Eye (tissue), 1 donor: ENCODE measurements around the gene ZFX.
"Not testable (repeated sequence)": the region's sequence is repeated elsewhere in the genome, so short reads cannot be mapped to it uniquely, and the experiment has no call there.

Source experiments
- DNase-seq: peaks from one replicate; pipeline ENCODE4 v3.0.0-alpha.2; 2015

ZFX gene

DNA sequence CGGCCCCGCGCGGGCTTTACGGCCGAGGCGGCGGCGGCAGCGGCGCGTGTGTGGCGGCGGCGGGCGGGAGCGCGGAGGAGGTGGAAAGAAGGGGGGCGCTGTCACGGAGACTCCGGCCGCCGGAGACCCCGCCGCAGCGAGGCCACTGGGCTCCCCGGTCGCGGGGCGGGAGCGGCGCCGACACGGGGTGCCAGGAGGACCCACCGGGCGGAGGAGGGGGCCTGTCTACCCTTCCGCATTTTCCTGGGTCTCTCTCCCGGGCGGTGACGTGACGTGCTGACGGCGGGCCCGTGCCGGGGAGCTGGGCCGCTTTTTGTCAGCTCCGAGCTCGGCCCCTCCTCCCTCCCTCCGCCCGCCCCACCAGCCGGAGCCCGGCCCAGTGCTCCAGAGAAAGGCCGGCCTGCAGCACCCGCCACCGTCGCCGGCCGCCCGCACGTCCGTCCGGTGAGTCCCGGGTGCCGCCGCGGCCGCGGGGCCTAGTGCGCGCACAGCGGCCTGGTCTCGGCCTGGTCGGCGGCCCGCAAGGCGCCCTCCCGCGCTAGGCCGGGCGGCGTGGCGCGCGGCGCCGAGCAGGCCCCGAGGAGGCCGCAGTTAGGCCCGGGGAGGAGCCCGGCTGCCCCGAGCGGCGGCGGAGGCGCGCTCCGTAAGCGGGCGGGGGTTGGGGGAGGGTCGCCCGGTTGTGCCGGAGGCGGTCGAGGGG lies at the start of gene ZFX:
Gene ZFX, plus strand, starts transcription at position 379 of the 700 bp plus-strand sequence. CDS start 23,014 bp downstream, outside the sequence.
- DNase-seq = peak; percentile 66

DNA sequence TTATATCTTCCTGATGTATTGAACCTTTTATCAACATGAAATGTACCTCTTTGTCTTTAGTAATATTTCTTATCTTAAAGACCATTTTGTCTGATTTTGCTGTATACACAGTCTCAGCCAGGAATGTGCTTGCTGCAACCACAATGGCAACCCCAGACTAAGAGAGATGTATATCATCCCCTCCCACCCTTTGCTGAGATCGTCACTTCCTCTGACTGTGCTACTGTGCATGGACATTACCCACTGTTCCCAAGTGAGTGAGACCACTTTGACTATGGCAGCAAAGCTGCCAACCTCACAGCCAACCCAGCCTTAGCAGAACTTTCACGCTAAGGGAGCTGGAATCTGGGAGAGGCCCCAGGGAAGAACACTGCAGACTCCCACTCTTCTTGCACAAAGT lies 48.8 kb upstream of the ZFX start:
- DNase-seq = no peak

DNA sequence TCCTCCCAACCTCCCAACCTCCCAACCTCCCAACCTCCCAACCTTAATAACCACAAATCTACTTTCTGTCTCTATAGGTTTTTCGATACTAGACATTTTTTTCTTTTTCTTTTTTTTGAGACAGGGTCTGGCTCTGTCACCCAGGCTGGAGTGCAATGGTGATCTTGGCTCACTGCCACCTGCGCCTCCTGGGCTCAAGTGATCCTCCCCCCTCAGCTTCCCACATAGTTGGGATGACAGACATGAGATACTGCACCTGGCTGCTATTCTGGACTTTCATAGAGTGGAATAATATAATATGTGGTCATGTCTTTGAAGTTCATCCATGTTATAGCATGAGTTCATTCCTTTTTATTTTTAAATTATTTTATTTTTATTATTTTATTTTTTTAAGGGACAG lies 39.5 kb upstream of the ZFX start:
- DNase-seq = no peak

DNA sequence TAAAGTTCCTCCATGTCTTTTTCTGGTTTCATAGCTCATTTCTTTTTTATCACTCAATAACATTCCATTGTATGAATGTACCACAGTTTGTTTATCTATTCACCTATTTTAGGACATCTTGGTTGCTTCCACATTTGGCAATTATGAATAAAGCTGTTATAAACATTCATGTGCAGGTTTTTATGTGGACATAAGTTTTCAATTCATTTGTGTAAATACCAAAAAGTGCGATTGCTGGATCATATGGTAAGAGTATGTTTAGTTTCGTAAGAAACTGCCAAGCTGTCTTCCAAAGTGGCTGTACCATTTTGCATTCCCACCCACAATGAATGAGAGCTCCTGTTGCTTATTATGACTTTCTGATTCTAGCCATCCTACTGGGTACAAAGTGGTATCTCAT lies 36.3 kb upstream of the ZFX start:
- no peak for DNase-seq

DNA sequence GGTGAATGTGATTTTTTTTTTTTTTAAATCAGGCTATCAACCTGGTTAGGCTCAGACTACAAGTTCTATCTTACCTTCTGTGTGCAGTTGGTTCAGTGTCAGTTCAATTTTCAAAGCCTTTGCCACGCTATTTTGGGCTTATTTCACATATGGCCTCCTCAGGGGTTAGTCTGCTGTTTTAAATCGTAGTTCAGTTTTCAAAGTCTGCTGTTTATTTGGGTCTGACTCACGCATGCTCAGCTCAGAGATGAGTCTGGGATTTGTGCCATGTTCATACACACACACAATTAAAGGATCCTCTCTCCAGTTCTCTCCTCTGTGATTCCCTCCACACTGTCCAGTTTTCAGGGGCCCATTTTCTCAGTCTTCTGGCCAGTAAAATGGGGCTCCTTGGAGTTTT lies 32.3 kb upstream of the ZFX start:
- peak; percentile 17 for DNase-seq

DNA sequence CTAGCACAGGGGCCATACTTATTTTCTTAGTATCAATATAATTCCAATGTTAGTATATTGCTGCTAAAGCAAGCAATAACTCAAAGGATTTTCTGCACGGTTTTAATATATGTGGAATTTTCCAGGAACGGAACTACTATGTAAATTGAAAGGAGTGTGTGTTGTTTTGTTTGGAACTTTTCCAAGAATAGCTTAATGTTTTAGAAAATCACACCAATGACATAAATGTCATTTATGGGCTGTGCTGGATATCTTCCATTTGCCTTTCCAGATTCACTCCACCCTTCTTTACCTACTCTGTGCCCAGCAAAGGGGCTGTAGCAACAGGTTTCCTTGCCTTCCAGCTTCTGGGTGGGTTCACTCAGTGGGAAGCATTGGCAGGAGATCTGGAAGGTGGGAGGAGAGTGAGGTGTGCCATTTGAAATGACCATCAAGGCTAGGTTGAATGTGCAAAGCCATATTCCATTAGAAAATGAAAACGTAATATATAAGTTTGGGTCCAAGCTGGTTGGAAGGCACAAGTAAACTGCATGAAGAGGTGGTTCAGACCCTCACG lies 25.2 kb upstream of the ZFX start:
- no peak for DNase-seq

DNA sequence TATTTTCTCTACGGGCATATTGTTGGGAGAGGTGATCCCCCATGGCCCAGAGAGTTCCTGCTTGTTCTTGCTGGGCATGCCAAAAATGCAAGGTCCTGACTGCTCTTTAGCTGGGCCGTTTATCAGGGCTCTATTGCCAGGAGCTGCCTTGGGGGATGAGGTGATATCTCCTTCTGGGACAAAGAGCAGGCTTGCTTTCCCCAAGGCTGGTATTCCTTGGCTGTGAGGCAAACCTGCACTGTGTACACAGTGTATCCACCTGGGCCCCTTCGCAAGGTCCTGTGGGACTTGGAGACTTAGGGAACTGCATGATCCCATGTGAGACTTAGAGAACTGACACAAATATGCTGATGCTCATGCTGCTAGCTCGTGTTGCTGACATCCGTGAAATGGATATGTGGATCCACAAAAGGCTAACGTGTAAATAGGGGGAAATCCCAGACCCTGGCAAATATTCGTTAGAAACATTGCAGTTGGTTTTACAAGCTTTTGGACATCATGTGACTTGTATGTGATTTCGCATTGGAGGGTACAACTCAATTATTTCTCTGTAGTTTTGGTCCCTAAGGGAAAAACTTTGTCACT lies 24.4 kb upstream of the ZFX start:
- no peak for DNase-seq

DNA sequence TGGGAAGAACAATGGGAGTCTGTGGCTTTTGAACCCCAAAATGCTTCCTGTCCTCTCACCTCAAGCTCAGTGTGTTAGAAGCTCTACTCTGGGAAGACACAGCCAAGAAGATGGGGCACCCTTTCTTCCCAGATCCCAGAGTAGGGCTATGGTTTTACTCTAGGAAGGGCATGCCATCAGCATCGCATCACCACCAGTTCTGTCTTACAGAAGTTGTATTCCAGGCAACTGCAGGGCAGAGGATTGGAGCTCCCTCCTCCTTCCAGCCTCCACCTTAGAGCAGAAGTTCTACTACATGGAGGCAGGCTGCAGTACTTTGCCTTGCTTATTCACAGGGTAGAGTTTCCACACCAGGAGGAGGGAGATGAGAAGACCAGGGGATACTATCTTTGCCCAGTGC lies 18.1 kb upstream of the ZFX start:
- DNase-seq = no peak

DNA sequence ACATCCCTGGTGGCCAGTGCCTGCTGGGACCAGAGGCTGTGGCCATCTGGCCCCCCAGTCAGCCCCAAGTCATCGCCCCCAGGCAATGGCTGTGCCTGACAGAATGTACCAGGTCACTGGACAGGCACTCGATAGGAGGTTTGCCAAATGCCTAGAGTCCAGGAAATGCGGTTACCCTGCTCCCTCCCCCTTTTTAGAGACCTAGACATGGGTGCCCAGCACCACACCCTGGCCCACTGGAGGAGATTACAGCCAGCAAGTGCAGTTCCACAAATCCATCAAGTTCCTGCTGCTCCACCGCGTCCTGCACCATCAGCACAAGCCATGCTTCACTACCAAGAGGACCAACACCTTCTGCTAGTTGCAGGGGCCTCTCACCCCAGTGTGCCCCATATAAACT lies 16.2 kb upstream of the ZFX start:
- no peak for DNase-seq

DNA sequence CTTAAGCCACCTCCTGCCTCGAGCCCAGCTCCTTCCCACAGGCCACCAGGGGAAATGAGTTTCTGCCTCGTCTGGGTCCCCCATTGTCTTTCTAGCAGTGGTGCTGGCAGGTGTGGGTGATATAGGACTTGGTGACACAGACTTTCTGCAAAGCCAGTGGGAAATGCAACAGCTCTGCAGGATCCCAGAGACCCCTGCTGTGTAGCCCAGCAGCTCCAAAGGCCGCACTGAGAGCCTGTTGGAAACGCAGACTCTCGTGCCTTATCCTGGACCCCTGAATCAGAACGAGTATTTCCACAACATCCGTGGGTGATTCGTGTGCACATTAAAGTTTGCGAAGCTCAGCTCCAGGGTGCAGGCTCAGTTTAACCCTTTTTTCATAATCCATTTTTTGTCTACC lies 13.8 kb upstream of the ZFX start:
- not testable (repeated sequence) for DNase-seq

DNA sequence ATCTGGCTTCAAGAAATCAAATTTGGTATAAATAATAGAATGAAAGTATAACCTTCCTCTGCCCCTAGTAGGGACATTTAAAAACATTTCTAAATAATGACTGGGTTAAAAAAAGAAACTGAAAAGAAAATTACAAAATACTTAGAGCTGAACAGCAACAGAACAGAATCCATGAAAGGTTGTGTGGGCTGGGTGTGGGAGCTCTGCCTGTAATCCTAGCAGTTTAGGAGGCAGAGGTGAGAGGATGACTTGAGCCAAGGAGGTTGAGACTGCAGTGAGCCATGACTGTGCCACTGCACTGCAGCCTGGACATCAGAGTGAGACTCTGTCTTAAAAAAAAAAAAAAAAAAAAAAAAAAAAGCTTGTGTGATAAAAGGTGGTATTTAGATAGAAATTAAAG lies 12.3 kb upstream of the ZFX start:
- DNase-seq = no peak

DNA sequence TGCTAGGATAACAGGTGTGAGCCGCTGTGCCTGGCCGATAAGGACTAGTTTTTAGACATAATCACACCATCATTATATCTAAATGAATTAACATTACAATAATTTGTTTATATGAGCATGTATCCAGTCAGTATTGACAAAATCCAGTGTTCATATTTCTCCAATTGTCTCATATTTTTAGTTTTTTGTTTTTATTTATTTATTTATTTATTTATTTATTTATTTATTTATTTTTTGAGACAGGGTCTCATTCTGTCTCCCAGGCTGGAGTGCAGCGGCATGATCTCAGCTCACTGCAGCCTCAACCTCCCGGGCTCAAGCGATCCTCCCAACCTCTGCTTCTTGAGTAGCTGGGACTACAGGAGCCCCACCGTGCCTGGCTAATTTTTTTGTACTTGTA lies 5.5 kb upstream of the ZFX start:
- DNase-seq = not testable (repeated sequence)

DNA sequence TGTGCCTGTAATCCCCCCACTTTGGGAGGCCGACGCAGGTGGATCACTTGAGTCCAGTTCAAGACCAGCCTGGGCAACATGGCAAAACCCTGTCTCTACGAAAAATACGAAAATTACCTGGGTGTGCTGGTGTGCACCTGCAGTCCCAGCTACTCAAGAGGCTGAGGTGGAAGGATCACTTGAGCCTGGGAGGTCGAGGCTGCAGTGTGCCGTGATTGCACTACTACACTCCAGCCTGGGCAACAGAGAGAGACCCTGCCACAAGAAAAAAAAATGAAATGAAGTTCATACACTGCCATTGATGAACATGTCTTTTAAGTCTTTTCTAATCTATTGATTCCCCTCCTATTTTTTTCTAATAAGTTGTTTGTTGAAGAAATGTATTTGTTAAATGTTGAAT lies 5.0 kb upstream of the ZFX start:
- no peak for DNase-seq

DNA sequence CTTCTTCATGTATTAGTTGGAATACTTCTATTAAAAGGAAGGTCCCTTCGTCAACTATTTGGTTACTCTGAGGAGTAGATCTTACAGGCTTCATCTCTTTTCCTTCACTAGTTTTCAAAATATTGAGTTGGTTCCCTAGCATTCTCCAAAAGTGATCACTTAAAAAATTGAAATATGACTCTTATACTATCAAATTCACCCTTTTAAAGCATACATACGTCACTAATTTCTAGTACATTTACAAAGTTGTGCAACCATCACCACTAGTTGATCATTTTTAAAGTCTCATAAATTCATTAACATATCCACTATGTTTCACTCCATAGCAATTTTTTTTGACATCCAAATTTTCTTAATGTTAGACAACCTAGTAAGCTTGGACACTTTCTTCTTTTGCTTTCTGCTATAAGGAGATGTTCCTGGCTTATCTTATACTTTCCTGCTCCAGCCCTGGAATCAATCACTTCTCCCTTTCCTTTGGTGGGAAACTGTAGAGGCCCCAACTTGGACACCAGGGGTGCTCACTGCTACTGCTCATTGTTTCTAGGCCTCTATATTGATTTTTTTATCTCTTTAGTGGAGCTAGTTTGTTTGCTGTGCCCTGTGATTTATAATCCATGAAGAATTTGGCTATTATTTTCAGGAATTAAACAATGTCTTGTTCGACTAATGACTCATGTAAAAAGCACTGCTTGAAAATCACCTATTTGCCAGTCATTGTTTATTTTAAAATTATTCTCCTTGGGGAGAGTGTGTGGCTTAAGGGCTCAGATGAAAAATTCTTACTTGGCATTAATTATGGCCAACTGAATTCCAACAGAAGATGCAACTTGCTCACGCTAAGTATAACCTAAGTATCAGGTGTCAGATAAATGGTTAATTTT lies 4.0 kb upstream of the ZFX start:
- DNase-seq = no peak

DNA sequence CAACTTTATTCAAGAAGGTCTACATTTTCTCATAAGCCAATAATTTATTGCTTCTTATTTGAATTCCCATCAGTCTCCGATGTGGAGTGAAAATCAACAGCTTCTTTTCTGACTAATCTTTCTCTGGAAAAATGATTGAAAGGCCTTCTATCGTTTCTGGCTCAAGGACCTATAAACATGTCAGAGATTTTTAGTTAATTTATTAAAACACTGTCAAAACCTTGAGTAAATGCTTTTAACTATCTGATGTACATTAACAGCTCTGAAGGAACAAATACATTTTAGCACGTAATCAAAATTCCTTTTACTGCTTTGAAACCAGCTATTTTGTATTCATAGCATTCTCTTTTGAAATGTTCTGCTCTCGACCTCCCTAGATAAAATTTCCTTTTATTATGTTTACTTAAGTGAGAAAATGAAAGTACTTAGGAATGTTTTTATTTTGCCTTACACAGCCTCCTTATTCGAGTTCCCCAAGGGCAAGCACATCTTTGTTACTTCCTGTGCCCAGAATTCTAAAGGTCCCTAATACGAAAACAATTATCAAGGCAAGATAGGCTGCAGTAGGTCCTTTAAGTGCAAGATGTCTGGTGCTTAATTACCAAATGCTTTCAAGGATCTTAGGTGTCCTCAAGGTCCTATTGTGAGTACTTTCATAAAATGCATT lies 3.1 kb upstream of the ZFX start:
- no peak for DNase-seq

DNA sequence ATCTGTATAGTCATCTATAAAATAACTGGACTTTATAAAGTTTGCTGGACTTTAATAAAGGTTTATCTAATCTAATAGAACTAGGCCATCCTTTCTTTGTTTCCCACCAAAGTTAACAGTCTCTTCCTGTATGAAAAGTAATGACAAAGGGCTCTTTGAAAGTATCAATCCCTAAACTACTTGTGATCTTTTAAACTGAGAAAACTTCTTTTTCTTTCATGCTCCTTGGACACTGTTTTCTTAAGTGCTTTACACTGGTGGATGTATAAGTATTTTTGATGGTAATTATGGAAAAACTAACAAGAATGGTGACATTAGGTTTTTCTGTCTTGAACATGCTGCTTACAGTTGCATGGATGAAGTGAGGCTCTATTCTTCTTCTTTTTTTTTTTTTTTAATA lies 2.4 kb upstream of the ZFX start:
- DNase-seq = no peak

DNA sequence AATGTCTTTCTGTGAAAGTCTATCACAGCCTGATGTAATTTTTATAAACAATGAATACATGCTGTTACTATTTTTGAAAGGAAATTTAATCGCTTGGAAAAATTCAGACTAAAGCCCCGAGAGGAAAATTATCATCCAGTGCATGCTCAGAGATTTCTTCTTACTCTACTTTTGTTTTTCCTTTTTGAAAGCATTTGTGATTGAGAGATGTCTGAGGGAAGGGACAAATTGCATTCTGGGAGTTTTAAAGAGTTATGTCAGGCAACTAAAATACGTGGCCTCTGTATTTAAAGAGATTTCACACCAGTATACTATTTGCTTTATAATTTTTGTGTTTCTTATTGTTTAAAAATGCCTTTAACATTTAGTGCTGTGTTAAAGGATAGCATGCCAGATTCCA lies 1.4 kb upstream of the ZFX start:
- DNase-seq = peak; percentile 37

DNA sequence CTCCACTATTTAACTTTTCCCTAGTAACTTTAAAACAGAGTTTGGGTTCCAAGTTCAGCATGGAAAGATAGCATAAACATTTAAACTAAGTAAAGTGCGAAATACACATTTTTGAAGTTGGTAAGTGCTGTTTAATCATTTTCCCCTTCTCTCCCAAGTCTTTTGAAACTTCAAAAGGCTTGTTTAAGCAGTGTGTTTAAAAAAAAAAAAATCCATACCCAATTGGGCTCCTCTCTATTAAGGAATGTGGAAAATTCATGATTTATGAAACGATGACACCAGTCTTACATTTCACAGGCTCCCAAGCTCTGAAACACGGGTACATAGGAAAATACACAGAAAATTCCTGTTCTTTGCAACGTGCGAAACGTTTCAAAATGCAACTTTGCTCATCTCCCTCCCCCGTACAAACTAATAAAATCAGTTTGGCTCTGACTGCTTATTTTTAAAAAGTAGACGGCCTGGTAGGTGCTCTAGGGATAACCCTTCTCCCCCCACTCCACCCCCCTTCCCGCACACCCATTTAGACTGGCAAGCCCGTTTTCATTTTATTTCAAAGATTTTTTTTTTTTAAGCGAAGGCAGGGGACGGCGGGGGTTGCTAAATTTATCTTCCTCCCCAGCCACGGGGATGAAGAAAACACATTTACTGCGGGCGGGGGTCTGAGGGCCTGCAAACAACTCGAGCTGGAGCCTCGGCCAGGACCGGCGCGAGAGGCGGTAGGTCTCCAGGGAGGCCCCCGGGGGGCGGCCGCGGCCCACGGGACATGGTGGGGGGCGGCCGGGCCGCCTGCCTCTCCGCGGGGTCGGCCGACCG lies 786 bp upstream of the ZFX start:
- DNase-seq = peak; percentile 64

DNA sequence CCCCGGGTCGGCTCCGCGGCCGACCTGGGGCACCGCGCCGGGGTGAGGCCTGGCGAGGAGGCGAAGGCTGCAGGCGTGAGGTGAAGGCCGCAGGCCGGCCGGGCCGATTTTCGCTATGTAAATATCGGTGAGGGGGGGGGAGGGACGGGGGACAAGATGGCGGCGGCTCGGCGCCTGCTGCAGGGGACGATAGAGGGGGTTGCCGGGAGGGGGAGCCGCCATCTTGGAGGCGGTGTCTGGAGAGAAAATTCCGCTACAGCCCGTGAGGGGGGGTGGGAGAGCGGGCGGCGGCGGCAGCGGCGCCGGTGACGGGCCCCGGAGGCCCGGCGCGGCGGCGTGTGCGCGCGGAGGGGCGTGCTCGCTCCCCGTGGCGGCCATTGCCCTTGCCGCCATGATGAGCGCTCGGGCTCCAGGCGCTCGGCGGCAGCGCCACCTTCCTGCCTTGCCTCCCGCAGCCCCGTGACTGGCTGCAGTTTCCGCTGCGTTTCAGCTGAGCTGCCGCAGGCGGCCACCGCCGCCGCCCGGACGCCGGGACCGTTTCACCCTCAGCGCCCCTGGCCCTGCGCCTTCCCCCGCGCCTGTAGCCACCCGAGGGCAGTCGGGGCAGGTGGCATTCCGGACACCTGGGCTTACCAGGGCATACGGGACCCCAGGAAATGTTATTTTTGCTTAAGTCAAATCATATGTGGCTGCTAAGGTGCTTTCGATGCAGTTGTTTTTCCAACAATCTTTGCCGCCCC lies 692 bp downstream of the ZFX start:
- peak; percentile 93 for DNase-seq

DNA sequence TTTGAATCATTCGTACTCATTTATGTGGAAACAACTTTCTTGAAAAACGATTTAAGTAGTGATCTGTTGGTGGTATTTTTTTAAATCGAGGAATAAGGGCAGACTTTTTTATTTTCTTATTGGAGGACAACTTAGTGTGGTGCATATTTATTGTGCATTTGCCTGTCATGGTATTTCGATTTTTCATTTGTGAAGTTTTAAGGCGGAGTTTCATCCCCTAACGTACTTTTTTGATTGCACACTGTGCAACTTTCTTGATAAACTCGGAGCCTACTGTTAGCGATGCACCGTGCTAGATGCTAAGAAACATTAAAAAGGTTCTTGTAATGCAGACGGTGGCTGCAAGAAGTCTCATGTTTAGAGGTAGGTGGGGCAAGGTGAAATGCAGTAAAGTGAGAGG lies 1.4 kb downstream of the ZFX start:
- no peak for DNase-seq

DNA sequence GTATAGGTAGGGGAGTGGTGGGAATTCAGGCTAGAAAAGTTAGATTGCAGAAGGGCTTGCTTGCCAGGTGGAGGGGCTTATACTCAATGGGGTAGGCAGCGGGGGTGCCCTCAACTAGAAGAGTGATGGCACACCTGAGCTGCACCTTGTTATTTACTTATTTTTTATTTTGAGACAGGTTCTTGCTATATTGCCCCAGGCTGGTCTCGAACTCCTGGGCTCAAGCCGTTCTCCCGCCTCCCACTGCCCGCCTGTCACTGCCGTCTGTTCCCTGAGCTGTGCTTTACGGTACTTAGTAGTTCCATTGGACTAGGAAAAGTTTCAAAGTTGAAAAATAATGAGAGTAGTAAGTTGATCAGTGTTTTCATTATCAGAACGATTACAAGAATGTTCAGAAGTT lies 2.0 kb downstream of the ZFX start:
- no peak for DNase-seq
